GM19035 (cell line): Measurements from ENCODE around the gene FKBP9.
"Not testable (repeated sequence)": the region's sequence is repeated elsewhere in the genome, so short reads cannot be mapped to it uniquely, and the experiment has no call there.

Experiments
- ATAC-seq: cut with Tn5 transposase; IDR thresholded peaks from one replicate; pipeline ENCODE4 v1.9.1; 2021; ENCODE audit not compliant: unreplicated experiment

The FKBP9 gene

GRCh38 chr7:33005193-33005592 is 48.0 kb downstream of the FKBP9 start:
- not testable (repeated sequence) for ATAC-seq

GRCh38 chr7:33005690-33006089 is 48.5 kb downstream of the FKBP9 start:
- not testable (repeated sequence) for ATAC-seq

- ATAC-seq: no peak
These were observed 52.5 kb downstream of the FKBP9 start for GRCh38 chr7:33009734-33010133.

GRCh38 chr7:33012364-33012763 is 55.1 kb downstream of the FKBP9 start:
- ATAC-seq: no peak

- no peak for ATAC-seq
These were observed 67.0 kb downstream of the FKBP9 start for GRCh38 chr7:33024189-33024757.

- no peak for ATAC-seq
These were observed 78.5 kb downstream of the FKBP9 start for GRCh38 chr7:33035776-33036175.

- ATAC-seq: no peak
These were observed 81.4 kb downstream of the FKBP9 start for GRCh38 chr7:33038639-33039038.

- ATAC-seq: peak; percentile 41
These were observed 82.1 kb downstream of the FKBP9 start for GRCh38 chr7:33039257-33039902.

GRCh38 chr7:33039903-33040292 is 82.7 kb downstream of the FKBP9 start:
- ATAC-seq: no peak

GRCh38 chr7:33040803-33041516 is 83.7 kb downstream of the FKBP9 start:
- peak; percentile 94 for ATAC-seq

- no peak for ATAC-seq
These were observed 84.6 kb downstream of the FKBP9 start for GRCh38 chr7:33041631-33042428.

- no peak for ATAC-seq
These were observed 86.5 kb downstream of the FKBP9 start for GRCh38 chr7:33043501-33044400.

GRCh38 chr7:33044401-33044718 is 87.1 kb downstream of the FKBP9 start:
- ATAC-seq: no peak

GRCh38 chr7:33044986-33045385 is 87.7 kb downstream of the FKBP9 start:
- peak; percentile 39 for ATAC-seq

GRCh38 chr7:33048257-33048656 is 91.0 kb downstream of the FKBP9 start:
- no peak for ATAC-seq

- ATAC-seq: no peak
These were observed 91.5 kb downstream of the FKBP9 start for GRCh38 chr7:33048704-33049103.

- ATAC-seq: no peak
These were observed 93.5 kb downstream of the FKBP9 start for GRCh38 chr7:33050535-33051318.

GRCh38 chr7:33053721-33054120 is 96.5 kb downstream of the FKBP9 start:
- no peak for ATAC-seq

- peak; percentile 38 for ATAC-seq
These were observed 97.2 kb downstream of the FKBP9 start for GRCh38 chr7:33054261-33054964.
